Testis (tissue), 3 donors: Measurements from ENCODE around the gene SLFN13. TPM values are rescaled to one million over a fixed set of nuclear protein-coding genes. Genes with fewer than 3 reads are reported as not detected.

Experiments
- DNase-seq: peaks from one replicate; pipeline ENCODE4 v3.0.0-alpha.2; 2019
- H3K27ac ChIP-seq, 2 donors: fragments of 200-600 bp; sonication (generic); one replicate each; pipeline ENCODE4 v1.5.1; 2019
- H3K27me3 ChIP-seq: fragments of 200-600 bp; sonication (generic); one replicate; pipeline ENCODE4 v1.5.1; 2019
- H3K36me3 ChIP-seq: fragments of 200-600 bp; sonication (generic); one replicate; pipeline ENCODE4 v1.5.1; 2017; ENCODE audit warnings: low read depth; ENCODE audit errors: missing control alignments
- H3K4me1 ChIP-seq: fragments of 200-600 bp; sonication (generic); one replicate; pipeline ENCODE4 v1.5.1; 2019
- H3K4me3 ChIP-seq, 2 donors: fragments of 200-600 bp; sonication (generic); one replicate each; pipeline ENCODE4 v1.5.1; 2017 to 2019
- H3K9me3 ChIP-seq: fragments of 200-600 bp; sonication (generic); one replicate; pipeline ENCODE4 v1.5.1; 2017
- POLR2A ChIP-seq: fragments of 450-650 bp; IDR thresholded peaks from one replicate; pipeline ENCODE4 v1.6.1; 2017; ENCODE audit warnings: antibody characterized with exemption, mild to moderate bottlenecking, moderate library complexity
- WGBS, 2 donors: methylation state at CpG; one replicate each; pipeline ENCODE4 v1.1.5; 2018; 5-methylcytosine and 5-hydroxymethylcytosine counted together
- intact Hi-C: fragments of 100-400 bp; cut with DNase I; formaldehyde crosslinking; loops from one replicate; pipeline ENCODE4 v1.15.1; 2023; ENCODE audit warnings: low total_unique reads
- polyA plus RNA-seq: library from polyadenylated mRNA; stranded (reverse); fragments of 350-450 nt; fragmentation: Illumina TruSeq; extraction: RNeasy Lipid Tissue Mini Kit (QIAGEN cat#74804); gene quantifications from one replicate; pipeline ENCODE4 v1.2.3, GENCODE V29; 2014; ENCODE audit warnings: low read depth, low replicate concordance; ENCODE audit not compliant: insufficient read depth
- total RNA-seq, 2 donors: library from RNA; depleted of rRNA; stranded (reverse); fragments of >200 nt; gene quantifications; one replicate each; pipeline ENCODE4 v1.2.3, GENCODE V29; 2016
- TF ChIP-seq, protein P1 (sequence below), 3 experiments: fragments of 450-650 bp in 2 of 3; fragments of 200-600 bp in 1 of 3; sonication (generic) in 1 of 3; IDR thresholded peaks; one replicate each; pipeline ENCODE4 v1.5.1; 2016 to 2019; ENCODE audit warnings: antibody characterized with exemption in 3 of 3, mild to moderate bottlenecking in 2 of 3, moderate library complexity in 1 of 3

The SLFN13 gene
- total and polyA plus RNA-seq, 3 donors from 2014 or later, result 2.2 to 2.6 (median 2.5) TPM

DNA sequence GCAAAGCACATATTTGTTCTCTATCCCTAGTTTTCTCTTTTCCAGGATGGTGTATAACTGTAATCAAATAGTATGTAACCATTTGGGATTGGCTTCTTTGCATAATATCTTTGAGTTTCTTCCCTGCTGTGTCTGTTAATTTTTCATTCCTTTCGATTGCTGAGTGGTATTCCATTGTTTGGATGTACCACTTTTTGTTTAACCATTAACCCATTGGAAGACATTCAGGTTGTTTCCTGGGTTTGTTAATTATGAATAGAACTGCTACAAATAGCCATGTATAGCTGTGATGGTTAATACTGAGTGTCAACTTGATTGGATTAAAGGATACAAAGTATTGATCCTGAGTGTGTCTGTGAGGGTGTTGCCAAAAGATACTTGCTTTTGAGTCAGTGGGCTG lies 4.6 kb upstream of the SLFN13 start:
- Histone ChIP-seq H3K9me3 (no peaks in the 10 kb centered on the region), H3K4me3 (no peak overlapping the region), H3K4me1 (no peaks in the 10 kb centered on the region), H3K36me3 (no peaks in the 10 kb centered on the region), H3K27ac (no peak overlapping the region), H3K27me3 (no peaks in the 10 kb centered on the region)
- DNase-seq, result no peak
- WGBS, 2 donors, result 62 to 78% methylated on average over 1 of the region's 1 CpG
- intact Hi-C loops, result no loop called here
- TF ChIP-seq, protein P1, sequence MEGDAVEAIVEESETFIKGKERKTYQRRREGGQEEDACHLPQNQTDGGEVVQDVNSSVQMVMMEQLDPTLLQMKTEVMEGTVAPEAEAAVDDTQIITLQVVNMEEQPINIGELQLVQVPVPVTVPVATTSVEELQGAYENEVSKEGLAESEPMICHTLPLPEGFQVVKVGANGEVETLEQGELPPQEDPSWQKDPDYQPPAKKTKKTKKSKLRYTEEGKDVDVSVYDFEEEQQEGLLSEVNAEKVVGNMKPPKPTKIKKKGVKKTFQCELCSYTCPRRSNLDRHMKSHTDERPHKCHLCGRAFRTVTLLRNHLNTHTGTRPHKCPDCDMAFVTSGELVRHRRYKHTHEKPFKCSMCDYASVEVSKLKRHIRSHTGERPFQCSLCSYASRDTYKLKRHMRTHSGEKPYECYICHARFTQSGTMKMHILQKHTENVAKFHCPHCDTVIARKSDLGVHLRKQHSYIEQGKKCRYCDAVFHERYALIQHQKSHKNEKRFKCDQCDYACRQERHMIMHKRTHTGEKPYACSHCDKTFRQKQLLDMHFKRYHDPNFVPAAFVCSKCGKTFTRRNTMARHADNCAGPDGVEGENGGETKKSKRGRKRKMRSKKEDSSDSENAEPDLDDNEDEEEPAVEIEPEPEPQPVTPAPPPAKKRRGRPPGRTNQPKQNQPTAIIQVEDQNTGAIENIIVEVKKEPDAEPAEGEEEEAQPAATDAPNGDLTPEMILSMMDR (IDR thresholded peaks at IDR 0.05), result no peak
- no peak for TF ChIP-seq POLR2A

DNA sequence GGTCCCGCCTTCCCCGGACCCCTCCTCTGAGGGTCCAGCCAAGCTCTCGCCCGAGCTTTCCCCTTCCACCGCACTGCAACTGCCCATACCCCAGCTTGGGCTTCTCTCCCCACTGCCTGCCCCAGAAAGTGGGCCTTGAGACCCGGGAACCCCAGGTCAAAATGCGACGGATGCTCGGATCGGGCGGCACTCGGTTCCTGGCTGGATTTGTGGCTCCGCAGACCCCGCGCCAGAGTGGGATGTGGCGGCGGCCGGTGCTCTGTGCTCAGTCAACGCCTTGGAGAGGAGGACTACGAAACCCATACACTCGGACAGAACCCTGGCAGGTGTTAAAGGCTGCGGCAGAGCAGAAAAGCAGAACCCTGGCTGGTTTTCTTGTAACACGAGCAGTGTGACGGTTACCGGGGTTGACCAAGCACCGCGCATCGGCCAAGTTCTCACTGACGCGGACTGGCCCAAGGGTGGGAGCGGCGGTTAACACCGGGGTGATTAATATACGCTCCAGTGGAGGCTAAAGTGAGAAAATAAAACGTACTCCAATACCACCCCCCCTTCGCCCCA lies 885 bp upstream of the SLFN13 start:
- intact Hi-C loops, result no loop called here
- no peak overlapping the region for H3K27ac ChIP-seq
- TF ChIP-seq POLR2A, result no peak
- TF ChIP-seq, protein P1 (IDR thresholded peaks at IDR 0.05), result no peak

DNA sequence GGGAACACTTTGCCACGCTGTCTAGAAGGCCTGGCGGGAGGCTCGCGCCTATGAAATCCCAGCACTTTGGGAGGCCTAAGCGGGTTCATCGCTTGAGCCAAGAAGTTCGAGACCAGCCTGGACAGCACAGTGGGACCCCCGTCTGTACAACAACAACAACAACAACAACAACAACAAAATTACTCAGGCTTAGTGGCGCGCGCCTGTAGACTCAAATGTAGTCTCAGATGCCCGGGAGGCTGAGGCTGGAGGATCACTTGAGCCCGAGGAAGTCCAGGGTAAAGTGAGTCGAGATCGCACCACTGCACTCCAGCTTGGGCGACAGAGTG lies 297 bp upstream of the SLFN13 start:
- intact Hi-C loops, result no loop called here
- no peaks in the 10 kb centered on the region for H3K27me3 ChIP-seq
- 16 to 31% methylated on average over 15 to 16 of the region's 16 CpGs for WGBS, 2 donors
- no peak for DNase-seq
- TF ChIP-seq, protein P1 (IDR thresholded peaks at IDR 0.05), result no peak
- H3K9me3 ChIP-seq, result no peaks in the 10 kb centered on the region
- no peak overlapping the region for H3K27ac ChIP-seq
- peak overlapping the region; percentile 49 for H3K4me3 ChIP-seq
- H3K36me3 ChIP-seq, result no peaks in the 10 kb centered on the region
- H3K4me1 ChIP-seq, result no peaks in the 10 kb centered on the region

More for the DNA sequence above, 885 bp upstream of the SLFN13 start:
- H3K27me3 ChIP-seq, result no peaks in the 10 kb centered on the region
- H3K9me3 ChIP-seq, result no peaks in the 10 kb centered on the region
- peak overlapping the region in 1 of 2 donors; percentile 49 for H3K4me3 ChIP-seq
- DNase-seq, result no peak
- WGBS, 2 donors, result 9 to 13% methylated on average over 19 to 36 of the region's 36 CpGs
- no peaks in the 10 kb centered on the region for H3K36me3 ChIP-seq
- H3K4me1 ChIP-seq, result no peaks in the 10 kb centered on the region

DNA sequence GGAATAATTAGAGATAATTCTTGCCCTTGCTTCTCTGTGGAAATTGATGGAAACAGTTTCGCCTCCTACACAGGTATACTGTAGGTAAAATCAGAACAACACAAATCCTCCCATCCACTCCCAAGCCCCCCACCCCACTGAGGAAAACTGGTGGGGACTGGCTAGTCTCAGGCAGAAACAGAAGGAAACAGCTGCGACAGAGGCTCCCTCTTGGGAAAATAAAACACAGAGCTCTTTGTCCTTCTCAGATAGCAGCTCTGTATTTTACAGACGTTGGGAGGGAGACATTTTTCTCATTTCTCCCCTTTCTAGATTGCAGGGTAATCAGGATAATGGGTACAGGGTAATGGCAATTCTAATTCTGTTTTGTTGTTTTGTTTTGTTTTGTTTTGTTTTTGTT lies 1.1 kb downstream of the SLFN13 start:
- WGBS, 2 donors, result 33 to 37% methylated on average over 3 of the region's 3 CpGs
- Histone ChIP-seq H3K36me3 (no peaks in the 10 kb centered on the region), H3K4me1 (no peaks in the 10 kb centered on the region), H3K27me3 (no peaks in the 10 kb centered on the region), H3K9me3 (no peaks in the 10 kb centered on the region), H3K4me3 (no peak overlapping the region), H3K27ac (no peak overlapping the region)
- DNase-seq, result no peak
- intact Hi-C loops, result no loop called here
- TF ChIP-seq, protein P1 (IDR thresholded peaks at IDR 0.05), result no peak

DNA sequence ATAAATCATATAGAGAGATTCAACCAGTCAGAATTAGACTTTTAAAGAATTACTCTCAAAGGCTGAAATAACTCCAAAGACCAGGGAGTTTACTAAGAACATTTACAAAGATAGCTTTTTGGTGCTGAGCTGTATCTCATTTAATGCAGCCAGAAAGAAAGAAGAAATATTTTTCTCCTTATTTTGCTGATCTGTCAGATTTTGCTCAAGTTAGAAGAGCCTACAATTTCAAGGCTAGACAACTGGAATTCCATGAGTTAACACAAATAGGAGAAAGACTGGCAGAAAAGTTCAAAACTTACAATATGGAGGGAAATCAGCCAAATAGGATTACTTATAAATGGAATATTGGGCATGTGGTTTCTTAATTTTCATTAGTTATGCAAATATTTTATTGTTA lies 10.1 kb downstream of the SLFN13 start:
- H3K36me3 ChIP-seq, result no peaks in the 10 kb centered on the region
- TF ChIP-seq, protein P1 (IDR thresholded peaks at IDR 0.05), result no peak
- no peak for TF ChIP-seq POLR2A
- peaks cover 5% of the 10 kb centered on the region for H3K4me1 ChIP-seq

More for the DNA sequence above, 10.1 kb downstream of the SLFN13 start:
- no peak for DNase-seq
- Histone ChIP-seq H3K9me3 (no peaks in the 10 kb centered on the region), H3K4me3 (no peak overlapping the region), H3K27ac (no peak overlapping the region), H3K27me3 (no peaks in the 10 kb centered on the region)
- intact Hi-C loops, result no loop called here
